Measurements from ENCODE around the gene DDHD1.
A peak's percentile ranks its signal among the peaks of the same experiment; 100 is the strongest.

The DDHD1 gene

DNA sequence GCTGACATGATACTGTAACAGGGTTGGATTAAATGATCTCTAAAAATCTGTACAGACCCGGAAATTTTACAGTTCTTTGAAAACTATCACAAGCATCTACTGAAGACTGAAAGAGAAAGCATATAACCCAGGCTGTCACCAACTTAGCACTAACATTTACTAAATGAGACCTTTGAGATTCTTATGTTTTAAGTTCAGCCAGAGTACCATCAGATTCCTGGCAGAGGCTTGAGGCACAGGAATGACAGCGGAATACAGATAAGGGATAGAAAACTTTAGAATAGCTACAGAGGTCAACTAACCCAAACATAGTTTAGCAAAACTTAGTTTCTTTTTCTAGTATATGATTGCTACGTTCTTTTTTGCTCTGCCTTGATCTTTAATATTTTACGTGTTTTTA, 110.6 kb downstream of the DDHD1 start:
- DNase-seq (ENCODE audit: low read depth, low spot score): no peak

DNA sequence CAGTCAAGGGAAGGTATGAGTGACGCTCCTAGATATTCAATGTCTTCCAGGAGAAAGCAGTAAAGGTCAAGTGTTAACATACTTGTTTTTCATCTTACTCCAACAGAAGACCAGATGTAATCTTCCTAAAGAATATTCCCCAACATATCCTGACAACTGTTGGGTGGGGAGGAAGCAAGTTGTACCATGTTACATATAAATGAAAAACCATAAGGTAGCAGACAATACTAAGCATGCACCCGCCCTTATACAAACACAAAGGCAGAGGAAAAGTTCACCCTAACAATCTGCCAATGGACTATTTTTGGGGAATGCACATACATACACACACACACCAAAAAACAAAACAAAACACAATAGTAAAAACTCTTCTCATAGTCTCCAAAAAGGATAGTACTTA, 112.1 kb downstream of the DDHD1 start:
- no peak for DNase-seq (ENCODE audit: low read depth, low spot score)
- H3K4me3 ChIP-seq (ENCODE audit: low read length): no peak overlapping the region

More for the DNA sequence above, 110.6 kb downstream of the DDHD1 start:
- no peak overlapping the region for H3K4me3 ChIP-seq (ENCODE audit: low read length)

DNA sequence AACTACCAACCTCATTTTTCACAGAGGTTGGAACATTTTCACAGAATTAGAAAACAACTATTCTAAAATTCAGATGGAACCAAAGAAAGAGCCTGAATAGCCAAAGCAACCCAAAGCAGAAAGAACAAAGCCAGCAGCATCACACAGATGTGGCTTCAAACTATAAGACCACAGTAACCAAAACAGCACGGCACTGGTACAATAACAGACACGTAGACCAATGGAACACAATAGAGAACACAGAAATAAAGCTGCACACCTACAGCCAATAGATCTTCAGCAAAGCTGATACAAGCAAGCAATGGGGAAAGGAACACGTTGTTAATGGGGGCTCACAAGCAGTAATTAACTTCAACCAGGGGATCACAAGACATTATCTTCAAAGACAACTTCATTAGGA, 114.5 kb downstream of the DDHD1 start:
- H3K4me3 ChIP-seq (ENCODE audit: low read length): no peak overlapping the region

DNA sequence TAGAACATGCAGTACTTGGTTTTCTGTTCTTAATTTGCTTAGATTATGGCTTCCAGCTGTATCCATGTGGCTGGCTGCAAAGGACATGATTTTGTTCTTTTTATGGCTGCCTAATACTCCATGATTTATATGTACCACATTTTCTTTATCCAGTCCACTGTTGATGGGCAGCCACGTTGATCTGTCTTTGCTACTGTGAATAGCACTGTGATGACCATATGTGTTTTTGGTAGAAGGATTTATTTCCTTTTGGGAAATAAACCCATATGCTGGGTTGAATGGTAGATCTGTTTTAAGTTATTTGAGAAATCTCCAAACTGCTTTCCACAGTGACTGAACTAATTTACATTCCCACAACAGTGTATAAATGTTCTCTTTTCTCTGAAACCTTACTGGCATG, 116.1 kb downstream of the DDHD1 start:
- no peak for DNase-seq (ENCODE audit: low read depth, low spot score)
- no peak overlapping the region for H3K4me3 ChIP-seq (ENCODE audit: low read length)

More for the DNA sequence above, 114.5 kb downstream of the DDHD1 start:
- peak; percentile 57 for DNase-seq (ENCODE audit: low read depth, low spot score)

DNA sequence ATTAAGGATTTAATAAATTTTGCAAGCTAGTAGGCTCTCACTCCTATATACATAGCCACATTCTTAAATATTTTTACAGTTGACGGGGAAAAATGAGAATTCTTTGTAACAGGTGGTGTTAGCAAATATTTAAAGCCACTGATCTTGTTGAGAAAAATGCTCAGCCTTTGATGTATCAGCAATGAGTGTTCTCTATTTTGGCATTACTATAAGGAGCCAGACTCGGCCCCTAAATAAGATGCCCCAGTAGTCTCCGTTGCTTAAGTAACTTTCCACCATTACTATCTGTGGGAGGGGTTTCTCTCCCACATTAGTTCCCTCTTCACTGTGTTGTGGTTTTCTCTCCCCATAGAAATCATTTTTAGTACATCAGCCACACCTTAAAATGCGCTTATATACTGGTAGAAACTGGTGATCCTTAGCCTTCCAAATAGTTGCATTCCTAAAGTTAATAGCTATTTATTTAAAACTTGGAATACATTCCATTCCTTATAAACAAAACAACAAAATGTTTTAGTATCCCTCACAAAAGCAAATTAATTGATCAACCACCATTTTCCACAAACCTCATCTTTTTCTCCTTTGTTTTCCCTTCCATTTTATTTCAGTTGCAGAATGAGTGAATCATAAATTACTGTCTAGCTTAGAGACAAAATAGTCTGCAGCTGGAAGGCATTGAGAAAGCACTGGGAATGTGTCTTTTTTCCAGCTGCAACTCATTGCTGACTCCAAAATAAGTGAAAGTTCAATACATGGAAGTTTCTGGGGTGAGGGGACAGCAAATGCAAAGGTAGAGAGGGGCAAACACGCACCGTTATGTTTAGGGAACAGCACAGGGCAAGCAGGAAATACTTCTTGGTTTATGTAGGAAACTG, 117.5 kb downstream of the DDHD1 start:
- H3K4me3 ChIP-seq (ENCODE audit: low read length): no peak overlapping the region
- DNase-seq (ENCODE audit: low read depth, low spot score): no peak

DNA sequence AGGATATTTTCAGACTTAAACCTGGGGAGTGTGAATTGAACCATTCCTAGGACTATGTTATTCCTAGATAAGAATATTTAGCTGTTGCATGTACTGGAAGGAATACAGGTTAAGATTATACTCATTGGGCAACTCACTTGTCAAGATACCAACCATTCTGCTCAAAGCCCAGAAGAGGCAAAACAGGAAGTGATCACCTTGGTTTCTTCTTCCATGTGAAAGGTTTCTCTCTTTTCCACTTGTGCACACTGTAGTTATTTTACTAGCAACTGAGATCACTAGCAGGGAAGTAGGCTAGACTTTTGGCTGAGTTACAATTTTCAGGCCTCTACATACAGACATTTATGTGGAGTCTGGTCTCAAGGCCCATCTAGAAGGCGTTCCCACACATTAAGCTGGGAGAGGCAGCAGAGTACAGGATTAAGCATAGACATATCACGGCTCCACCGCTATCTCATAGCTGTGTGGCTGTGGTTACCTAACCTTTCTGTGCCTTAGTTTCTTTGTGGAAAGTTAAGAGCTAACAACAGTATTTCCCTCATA, 118.4 kb downstream of the DDHD1 start:
- H3K4me3 ChIP-seq (ENCODE audit: low read length): no peak overlapping the region
- no peak for DNase-seq (ENCODE audit: low read depth, low spot score)

DNA sequence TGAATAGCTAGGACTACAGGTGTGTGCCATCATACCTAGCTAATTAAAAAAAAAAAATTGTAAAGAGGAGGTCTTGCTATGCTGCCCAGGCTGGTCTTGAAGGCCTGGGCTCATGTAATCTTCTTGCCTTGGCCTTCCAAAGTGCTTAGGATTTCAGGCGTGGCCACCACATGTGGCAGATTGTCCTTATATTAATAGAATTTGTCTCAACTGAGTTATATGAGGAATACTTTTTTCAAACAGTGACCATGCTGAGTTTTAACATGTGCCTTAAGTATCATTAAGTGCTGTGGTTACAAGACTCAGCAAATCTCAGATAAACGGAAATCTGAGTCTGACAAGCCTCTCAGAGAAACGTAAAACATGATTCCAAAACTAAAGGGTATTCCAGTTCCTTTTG, 119.1 kb downstream of the DDHD1 start:
- DNase-seq (ENCODE audit: low read depth, low spot score): no peak
- H3K4me3 ChIP-seq (ENCODE audit: low read length): no peak overlapping the region

DNA sequence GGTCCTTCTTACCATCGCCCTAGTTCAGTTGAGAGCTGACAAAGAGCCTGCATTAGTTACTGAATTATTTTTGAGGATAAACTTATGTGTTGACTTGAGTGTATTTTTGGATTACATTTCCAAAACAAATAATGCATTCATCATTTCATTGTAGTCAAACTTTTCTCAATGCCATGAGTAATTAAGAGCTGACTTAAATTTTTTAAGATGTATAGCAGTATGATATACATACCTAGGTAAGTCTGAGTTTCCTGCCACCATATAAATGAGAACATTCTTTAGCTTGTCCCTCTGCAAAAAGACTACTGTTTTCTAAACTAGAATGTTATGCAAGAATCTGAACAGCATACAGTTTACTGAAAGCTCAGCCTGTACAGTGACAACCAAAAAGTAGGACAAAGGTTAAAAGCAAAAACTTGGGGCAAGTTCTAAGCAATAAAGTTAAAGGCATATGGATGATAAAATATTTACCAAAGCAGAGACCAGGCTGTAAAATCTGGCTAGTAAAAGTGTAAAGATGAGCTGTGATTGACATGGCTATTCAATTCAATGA, 120.2 kb downstream of the DDHD1 start:
- no peak for DNase-seq (ENCODE audit: low read depth, low spot score)
- no peak overlapping the region for H3K4me3 ChIP-seq (ENCODE audit: low read length)

DNA sequence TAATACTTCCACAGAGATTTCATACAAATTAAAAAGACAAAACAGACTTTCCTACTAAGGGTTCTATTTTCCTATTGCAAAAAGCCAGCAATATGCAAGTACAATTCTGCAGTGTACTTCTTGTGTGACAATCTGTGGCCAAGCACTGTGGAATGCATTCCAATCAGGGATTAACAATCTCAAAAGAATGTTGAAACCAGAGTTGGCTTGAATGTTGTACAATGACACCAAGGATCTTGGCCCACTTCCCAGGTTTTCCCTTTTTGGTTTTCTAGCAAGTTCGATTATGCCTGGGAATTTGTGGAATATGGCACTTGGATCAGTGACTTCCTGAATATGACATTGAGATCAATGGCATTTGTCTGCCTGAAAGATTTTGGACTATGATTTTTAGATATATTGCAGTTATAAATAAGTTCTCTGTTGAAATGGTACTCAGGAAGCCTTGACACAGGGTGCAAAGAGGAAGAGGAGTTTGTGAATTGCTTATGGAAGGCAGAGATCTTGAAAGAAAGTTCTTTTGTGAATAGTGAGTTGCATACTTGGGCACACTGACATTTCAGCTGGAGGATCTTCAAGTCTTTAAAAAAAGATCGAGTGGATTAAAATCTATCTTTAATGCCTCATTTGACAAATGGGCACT, 120.8 kb downstream of the DDHD1 start:
- no peak for DNase-seq (ENCODE audit: low read depth, low spot score)

DNA sequence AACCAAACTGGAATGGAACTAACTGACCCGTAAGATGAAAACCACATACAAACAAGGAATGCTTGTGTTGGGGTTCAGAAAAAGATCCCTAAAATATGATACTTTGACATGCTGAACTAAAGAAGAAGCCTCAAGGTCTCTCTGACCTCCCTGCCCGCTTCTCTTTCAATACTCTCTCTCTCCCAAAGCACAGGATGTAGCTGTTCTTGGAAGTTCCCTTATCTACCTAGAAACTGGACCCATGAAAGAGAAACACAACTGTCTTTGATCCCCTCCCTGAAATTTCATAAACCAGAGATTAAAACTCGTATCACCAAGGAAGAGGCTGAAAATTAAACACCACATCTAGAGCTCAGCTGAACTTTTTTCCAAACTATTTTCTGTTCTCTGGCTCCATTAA, 125.6 kb downstream of the DDHD1 start:
- no peak for DNase-seq (ENCODE audit: low read depth, low spot score)
- no peak overlapping the region for H3K4me3 ChIP-seq (ENCODE audit: low read length)

More for the DNA sequence above, 120.8 kb downstream of the DDHD1 start:
- H3K4me3 ChIP-seq (ENCODE audit: low read length): no peak overlapping the region

DNA sequence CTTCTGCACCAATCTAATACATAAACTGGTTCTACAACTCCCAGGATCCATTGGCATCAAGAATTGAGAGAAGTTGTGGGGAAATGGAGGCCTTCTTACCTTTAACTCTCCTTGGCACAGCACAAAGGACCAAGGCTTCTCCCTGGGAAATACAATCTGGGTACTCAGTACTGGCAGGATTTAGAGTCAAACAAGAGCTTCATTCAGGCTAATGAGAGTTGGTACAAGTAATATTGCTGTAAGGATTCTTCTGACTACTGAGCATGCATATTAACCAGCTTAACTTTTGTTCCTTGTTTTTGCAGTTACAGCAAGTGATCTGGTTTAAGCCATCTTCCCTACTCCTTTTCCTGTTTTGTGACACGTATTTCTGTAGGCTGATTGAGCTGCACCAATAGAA, 126.1 kb downstream of the DDHD1 start:
- no peak for DNase-seq (ENCODE audit: low read depth, low spot score)
- H3K4me3 ChIP-seq (ENCODE audit: low read length): no peak overlapping the region

DNA sequence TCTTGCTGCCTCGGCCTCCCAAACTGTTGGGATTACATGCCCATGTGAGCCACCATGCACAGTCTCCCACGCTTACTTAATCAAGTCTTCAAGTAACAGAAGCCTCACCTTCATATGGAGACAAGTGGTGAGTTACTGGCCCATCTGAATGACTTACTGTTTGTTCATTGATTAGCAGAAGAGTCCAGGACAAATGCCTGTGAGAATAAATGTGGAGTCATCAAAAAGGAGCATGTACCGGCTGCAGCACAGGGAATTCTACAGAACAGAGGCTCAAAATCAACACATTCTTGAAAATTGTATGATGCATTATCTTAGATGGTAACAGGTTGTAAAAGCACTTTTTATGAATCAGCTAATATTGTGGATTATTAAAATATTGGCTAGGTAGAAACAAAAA, 129.8 kb downstream of the DDHD1 start:
- H3K4me3 ChIP-seq (ENCODE audit: low read length): no peak overlapping the region
- no peak for DNase-seq (ENCODE audit: low read depth, low spot score)

DNA sequence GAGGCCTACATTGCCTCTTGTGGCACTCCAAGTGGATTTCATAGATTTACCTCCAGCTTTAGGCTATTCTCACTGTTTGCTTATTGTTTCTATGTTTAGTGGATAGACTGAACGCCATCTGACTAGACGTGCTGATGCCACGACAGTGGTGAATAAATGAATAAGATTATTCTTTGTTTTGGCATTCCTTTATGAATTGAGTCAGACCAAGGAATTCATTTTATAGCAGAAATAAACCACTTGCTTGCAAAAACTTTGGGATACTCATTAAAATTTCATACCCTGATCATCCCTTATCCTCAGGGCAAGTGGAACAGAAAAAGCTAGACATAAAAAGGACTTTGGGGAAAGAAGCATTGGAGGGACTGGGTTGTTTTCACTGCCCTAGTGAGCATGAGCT, 130.5 kb downstream of the DDHD1 start:
- no peak for DNase-seq (ENCODE audit: low read depth, low spot score)

DNA sequence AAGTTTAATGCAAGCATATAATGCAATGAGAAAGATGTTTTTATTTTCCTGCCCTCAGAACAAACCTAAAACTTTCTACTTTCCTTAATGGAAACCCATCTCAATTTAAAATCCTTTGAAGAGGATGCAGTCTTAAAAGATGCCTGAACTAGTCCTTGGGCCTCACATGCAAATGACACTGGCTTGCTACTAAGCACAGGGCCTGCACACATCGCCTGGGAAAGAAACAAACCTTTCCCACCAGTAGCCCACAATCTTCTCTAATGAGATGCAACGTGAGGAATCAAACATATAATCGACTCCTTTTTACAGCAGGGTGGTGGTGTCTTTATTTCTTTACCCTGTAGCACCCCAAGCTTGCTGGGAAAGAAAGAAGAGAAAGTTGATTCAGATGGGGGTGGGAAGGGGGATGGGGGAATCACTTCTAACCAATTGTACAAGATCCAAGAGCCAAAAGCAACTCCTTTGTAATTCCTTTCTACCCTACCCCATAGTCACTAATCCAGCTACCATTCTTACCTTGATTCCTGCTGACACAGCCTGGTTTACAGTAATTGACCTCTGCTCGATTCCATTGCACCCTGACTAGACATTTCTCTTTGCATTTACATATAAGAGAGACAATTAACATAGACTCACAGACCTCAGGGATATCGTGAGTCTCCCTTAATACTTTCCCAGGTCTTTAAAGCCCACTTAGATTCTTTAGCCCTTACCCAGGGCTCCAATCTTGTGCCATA, 132.8 kb downstream of the DDHD1 start:
- DNase-seq (ENCODE audit: low read depth, low spot score): no peak
- no peak overlapping the region for H3K4me3 ChIP-seq (ENCODE audit: low read length)

More for the DNA sequence above, 130.5 kb downstream of the DDHD1 start:
- H3K4me3 ChIP-seq (ENCODE audit: low read length): no peak overlapping the region

DNA sequence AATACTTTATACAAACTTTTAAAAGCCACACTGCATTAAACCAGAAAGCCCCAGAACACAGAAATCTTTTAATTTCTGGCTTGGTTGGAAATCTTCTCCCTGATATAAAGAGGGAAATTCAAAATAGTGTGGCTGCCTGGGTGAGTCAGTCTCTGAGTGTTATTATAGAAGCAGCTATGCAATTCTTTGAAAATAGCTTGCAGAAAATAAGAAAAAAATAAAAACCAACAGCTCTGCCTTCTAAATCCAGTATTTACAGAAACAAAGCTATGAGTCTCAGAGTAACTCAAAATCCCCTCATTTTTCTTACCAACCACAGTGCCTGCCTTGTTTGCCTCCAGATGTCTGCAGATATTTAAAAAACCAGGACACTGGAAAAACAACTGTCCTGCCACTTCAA, 133.7 kb downstream of the DDHD1 start:
- no peak overlapping the region for H3K4me3 ChIP-seq (ENCODE audit: low read length)
- no peak for DNase-seq (ENCODE audit: low read depth, low spot score)

DNA sequence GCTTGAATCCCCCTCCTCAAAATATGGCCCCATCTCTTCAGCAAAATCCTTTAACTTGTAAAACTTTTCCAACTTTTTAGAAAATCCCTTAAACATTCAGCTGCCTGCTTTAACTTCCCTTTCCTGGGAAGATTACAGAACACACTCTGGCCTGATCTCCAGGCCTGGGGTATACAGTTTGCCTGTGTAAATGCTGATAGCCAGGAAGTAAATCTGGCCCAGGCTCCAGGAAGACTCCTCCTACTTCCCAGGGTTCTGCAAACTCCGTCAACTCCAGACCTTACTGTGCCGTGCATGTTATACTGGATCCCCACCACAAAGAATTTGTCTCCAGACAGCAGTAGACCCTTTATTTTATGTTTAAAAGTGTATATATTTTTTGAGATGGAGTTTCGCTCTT, 135.3 kb downstream of the DDHD1 start:
- no peak for DNase-seq (ENCODE audit: low read depth, low spot score)
- no peak overlapping the region for H3K4me3 ChIP-seq (ENCODE audit: low read length)

DNA sequence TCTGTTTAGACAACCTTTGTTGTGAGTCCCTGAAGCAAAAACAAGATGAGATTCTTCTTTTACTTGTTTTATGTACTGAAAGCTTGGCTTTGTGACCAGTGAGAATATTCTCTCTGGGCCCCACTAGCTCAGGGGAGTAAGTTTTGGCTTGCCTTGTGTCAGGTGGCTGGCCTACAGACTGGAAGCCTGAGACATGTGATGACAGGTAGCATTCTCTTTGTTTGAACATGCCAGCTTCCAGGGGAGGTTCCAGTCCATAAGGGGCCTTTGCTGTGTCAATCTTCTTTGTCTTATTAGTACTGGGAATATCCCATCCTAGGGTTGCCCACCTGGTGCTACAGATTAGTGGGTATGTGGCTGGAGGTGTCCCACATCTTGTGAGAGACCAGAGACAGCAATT, 136.2 kb downstream of the DDHD1 start:
- no peak overlapping the region for H3K4me3 ChIP-seq (ENCODE audit: low read length)
- no peak for DNase-seq (ENCODE audit: low read depth, low spot score)

DNA sequence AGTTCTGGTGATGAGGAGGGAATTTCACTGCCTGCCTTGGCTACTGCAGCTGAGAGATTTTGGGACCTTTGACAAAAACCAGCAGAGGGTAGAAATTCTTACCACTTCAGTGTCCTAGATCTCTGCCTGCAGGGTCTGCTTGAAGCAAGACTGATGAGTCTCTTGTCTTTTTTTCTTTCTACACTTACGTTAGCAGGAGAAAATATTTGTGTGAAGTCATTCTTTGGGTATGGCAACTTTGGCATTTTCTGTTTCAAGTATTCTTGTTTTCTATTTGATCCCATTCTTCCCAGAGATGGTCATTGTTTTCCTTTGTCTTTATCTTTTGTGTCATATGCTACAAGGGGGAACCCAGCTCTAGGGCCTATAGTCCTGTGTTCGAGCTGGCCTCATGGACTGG, 136.6 kb downstream of the DDHD1 start:
- no peak for DNase-seq (ENCODE audit: low read depth, low spot score)

DNA sequence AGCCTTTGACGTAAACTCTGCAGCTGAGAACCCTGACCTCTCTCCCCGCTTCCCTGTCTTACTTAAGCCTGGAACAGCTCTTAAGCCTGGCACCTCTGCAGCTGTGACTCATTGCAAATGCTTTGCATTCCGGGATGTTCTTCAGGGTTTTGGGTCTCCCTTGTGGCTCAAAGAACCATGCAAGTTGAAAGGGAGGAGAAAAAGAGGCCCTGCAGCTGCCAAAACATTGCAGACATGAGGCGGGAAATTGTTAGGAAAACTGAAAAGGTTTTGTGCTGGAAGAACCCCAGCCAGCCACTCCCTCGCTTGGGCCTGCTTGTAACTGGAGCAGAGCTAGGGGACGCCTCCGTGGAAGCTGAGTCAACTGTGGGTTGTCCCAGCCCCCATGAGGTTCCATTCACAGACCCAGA, 142.1 kb downstream of the DDHD1 start:
- H3K4me3 ChIP-seq (ENCODE audit: low read length): no peak overlapping the region
- DNase-seq (ENCODE audit: low read depth, low spot score): no peak

More for the DNA sequence above, 136.6 kb downstream of the DDHD1 start:
- H3K4me3 ChIP-seq (ENCODE audit: low read length): no peak overlapping the region
